Suppressor macrophage treated with lipopolysaccharide for 4 hours (primary cell): ENCODE data around the gene TPRN.
"Not testable (repeated sequence)": the region's sequence is repeated elsewhere in the genome, so short reads cannot be mapped to it uniquely, and the experiment has no call there.

ENCODE experiments used
- DNase-seq: peaks from one replicate; pipeline ENCODE4 v3.0.0-alpha.2; 2020

The TPRN gene, protein sequence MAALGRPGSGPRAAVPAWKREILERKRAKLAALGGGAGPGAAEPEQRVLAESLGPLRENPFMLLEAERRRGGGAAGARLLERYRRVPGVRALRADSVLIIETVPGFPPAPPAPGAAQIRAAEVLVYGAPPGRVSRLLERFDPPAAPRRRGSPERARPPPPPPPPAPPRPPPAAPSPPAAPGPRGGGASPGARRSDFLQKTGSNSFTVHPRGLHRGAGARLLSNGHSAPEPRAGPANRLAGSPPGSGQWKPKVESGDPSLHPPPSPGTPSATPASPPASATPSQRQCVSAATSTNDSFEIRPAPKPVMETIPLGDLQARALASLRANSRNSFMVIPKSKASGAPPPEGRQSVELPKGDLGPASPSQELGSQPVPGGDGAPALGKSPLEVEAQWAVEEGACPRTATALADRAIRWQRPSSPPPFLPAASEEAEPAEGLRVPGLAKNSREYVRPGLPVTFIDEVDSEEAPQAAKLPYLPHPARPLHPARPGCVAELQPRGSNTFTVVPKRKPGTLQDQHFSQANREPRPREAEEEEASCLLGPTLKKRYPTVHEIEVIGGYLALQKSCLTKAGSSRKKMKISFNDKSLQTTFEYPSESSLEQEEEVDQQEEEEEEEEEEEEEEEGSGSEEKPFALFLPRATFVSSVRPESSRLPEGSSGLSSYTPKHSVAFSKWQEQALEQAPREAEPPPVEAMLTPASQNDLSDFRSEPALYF

DNA sequence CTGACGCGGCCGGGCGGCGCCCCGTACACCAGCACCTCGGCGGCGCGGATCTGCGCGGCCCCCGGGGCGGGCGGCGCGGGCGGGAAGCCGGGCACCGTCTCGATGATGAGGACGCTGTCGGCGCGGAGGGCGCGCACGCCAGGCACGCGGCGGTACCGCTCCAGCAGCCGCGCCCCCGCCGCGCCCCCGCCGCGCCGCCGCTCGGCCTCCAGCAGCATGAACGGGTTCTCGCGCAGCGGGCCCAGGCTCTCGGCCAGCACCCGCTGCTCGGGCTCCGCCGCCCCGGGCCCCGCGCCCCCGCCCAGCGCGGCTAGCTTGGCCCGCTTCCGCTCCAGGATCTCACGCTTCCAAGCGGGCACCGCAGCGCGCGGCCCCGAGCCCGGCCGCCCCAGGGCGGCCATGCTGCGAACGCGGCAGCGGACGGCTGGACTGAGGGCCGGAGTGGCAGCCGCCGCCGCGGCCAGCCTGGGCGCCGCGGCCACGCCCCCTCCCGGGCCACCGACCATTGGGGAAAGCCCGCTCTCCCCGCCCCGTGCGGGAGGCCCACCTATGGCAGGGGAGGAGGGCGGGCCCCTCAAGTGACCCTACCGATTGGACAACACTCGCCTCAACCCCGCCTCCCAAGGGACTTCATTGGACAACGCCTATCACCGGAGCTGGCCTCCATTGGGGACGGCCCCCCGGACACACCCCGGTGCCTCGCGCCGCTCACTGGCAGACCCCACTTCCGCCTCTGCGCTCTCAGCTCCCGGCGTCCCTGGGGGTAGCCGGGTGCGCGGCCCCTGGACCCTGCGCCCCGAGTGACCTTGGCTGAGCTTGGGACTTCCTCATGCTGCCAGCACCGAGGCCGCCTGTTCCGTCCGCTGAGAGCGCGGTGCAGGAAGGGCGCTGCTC lies at the start of gene TPRN:
TPRN (minus strand) TSS at position 431 of the 894 bp plus-strand sequence; CDS start at position 401, 30 bp downstream.
- DNase-seq, result peak; percentile 100

DNA sequence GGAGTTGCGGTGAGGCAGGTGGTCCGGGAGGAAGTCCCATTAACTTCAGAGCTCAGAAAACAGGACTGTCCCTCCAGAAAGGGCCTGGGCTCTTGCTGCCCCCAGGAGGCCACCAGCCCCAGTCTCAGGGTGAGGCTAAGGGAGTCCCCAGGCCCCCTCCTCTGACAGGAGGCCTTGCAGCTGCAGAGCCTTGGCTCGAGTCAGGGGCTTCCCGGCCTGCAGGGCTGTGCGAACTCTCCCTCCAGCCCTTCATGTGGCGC lies 47.3 kb upstream of the TPRN start:
- no peak for DNase-seq

DNA sequence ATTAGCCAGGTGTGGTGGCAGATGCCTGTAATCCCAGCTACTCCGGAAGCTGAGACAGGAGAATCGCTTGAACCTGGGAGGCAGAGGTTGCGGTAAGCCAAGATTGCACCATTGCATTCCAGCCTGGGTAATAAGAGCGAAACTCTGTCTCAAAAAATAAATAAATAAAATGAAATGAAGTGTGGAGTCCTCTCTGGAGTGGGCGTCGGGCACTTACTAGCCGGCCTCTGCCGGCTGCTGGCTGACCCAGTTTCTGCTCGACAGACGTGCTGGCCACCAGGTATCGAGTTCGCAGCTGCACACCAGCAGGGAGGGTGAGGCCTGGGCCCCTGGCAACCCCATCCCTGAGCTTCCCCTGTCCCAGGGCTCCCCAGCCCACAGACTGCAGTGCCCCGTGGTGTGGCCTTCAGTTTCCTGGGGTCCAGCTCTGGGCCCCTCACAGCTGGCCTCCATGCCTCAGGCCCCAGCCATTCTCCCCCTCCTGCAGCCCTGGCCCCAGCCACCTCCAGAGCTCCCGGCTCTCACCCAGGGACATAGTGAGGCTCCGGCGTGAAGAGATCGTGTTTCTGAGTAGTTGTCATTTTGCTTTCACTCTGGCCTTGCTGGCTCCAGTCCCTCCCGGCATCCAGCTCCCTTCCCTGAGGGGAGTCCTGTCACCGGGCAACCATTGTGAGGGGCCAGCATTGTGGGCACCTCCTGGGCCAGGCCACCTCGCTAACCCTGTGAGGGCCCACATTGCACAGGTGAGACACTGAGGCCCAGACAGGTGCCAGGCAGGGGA lies 46.8 kb upstream of the TPRN start:
- no peak for DNase-seq

DNA sequence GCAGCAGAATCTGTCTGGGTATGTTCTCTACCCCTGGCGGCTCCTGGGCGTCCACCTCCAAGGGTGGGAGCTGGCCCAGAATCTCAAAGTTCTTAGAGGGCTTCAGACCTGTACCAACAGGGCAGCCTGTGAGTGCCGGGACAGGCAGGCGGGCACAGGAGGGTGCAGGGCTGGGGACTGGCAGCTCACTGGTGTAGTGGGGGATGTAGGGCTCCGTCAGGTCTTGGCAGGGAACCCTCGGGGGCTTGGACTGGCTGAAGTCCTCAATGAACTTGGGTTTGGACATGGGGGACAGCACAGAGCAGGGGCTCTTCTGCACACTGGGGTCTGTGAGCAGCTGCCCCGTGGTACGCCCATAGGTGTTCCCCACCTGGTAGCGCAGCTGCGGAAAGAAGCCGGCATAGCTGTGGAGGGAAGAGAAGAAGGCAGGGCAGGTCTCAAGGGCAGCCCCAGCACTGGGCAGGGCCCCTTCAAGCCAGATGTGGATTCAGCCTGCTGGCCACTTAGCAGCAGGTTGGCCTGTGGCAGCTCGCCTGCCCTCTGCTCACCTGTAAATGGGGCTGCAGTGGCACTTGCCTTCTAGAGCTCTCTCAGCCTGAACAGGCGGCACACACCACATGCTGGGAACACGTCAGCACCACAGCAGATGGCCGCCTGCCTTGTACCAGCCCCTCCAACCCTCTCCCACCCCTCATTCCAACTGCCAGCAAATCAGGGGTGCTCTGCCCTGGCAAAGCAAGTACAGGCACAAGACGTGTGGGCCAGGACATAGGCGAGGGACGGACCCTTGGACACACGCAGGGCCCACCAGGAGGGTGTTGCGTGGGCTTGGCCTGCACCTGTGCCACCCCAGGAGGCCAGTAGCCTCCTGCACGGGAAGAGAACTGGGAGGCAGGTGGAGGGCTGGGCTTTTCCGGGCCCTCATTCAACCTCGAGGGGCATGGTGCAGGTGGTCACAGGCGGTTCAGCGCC lies 45.2 kb upstream of the TPRN start:
- DNase-seq, result no peak

DNA sequence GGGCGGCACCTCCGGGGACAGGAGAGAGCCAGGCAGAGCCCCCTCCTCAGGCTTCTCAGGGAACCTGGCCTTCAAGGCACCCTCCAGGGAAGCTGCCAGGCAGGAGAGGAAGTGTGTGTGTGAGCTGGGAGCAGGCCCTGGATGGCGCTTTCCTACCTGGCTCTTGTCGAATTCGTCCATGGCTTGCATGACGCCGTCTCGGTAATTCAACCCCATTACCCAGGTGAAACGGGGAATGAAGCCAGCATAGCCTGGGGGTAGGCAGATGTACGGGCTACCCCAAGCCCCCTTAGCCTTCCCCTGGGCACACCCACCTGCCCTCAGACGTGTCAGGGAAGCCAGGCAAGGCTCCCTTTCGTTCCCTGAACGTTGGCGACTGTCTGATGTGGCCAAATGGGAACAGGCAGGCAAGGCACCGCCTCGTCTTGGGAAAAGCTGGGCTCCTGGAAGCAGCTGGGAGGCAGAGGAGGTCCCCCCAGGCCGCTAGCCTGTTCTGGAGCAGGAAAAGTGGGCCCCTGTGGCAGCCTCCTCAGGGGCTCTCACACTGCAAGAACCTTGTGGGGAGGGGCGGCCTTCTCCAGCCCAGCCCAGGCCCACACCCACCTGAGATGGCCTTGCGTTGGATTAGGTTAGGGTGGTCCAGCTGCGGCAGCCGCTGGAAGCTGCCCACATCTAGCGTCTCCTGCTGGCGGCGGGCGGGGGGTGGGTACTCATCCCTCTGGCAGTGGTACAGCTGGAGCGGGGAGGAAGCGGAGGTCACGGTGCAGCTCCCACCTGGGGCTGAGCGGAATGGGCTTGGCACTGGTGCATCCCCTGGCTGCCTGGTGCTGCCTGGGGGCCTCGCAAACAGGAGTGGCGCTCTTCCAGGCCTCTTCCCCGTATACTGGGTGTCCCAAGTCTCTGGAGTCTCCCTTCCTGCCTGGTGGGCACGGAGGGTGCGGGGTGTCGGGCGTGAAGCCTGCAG lies 44.2 kb upstream of the TPRN start:
- DNase-seq, result no peak

DNA sequence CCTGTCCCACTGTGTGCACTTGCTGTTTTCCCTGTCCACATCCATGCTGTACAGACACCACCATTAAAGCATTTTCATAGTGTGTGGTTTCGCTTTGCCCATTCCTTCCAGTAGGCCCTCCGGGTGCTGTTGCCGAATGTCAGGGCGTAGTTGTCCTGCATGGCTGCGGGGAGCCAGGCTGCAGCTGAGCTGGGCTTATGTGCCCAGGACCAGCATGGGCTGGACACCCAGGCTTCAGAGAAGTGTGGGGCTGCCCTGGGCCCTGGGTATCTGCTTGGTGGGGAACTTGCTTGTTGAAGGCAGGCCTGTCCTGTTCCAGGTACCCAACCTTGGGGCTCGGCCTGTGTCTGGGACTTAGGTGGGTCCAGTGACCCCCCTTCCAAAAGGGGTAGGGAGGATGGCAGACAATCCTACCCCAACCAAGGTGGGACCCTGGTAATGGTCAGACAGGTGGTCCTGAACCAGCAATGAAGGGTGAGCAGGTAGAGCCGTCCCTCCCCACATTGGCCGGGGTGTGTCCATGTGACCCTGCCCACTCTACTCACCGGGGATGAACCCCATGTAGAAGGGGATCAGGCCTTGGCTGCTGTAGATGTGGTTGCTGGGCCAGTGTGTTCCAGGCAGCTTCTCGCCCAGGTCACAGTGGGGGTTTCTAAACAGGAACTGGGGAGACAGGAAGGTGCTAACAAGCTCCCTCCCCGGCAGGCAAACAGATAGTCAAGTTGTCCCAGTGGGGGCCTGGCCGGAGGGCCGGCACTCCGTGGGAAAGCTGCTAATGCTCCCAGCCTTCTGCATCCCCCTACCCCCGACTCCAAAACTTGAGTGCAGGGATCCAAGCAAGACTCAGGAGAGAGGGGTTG lies 43.3 kb upstream of the TPRN start:
- no peak for DNase-seq

DNA sequence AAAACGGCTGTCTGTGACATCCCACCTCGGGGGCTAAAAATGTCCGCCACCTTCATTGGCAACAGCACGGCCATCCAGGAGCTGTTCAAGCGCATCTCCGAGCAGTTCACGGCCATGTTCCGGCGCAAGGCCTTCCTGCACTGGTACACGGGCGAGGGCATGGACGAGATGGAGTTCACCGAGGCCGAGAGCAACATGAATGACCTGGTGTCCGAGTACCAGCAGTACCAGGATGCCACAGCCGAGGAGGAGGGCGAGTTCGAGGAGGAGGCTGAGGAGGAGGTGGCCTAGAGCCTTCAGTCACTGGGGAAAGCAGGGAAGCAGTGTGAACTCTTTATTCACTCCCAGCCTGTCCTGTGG lies 42.7 kb upstream of the TPRN start:
- not testable (repeated sequence) for DNase-seq

DNA sequence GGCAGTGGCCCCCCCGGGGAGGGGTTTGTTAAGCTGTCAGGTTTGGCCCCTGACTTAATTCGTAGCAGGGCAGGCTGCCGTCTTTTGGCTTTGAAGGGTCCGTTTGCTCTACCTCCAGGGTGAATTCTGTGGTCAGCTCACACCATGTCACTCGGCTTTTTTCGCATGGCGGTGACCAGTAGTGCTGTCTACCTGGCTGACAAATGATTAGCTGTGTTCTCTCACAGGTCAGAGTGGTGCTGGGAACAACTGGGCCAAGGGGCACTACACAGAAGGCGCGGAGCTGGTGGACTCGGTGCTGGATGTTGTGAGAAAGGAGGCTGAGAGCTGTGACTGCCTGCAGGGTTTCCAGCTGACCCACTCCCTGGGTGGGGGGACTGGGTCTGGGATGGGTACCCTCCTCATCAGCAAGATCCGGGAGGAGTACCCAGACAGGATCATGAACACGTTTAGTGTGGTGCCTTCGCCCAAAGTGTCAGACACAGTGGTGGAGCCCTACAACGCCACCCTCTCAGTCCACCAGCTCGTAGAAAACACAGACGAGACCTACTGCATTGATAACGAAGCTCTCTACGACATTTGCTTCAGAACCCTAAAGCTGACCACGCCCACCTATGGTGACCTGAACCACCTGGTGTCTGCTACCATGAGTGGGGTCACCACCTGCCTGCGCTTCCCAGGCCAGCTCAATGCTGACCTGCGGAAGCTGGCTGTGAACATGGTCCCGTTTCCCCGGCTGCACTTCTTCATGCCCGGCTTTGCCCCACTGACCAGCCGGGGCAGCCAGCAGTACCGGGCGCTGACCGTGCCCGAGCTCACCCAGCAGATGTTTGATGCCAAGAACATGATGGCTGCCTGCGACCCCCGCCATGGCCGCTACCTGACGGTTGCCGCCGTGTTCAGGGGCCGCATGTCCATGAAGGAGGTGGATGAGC lies 42.0 kb upstream of the TPRN start:
- no peak for DNase-seq

DNA sequence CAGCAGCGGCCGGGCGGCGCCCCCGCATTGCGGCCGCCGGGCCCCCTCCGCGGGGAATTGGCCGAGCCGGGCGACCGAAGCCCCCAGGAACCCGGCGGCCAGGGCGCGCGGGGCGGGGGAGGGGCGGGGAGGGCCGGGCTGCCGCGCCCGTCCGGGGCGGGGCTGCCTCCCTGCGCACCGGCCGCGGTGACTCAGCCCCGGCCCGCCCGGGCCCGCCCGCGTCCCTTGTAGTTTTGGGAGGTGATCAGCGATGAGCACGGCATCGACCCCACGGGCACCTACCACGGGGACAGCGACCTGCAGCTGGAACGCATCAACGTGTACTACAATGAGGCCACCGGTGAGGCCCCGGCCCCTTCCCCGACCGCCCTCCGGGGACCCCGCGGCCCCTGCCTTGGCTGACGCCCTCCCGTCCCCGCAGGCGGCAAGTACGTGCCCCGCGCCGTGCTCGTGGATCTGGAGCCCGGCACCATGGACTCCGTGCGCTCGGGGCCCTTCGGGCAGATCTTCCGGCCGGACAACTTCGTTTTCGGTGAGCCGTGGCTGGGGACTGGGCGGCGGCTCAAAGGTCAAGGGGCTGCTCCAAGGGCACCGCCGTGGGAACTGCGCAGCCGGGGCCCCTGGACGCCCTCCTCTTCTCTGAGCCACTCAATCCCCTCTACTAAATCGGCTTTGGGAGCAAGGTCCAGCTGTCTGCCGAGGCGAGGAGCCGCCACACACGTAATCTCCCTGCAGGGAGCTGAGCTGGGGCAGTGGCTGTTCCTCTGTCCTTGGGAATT lies 41.1 kb upstream of the TPRN start:
- DNase-seq, result peak; percentile 79

DNA sequence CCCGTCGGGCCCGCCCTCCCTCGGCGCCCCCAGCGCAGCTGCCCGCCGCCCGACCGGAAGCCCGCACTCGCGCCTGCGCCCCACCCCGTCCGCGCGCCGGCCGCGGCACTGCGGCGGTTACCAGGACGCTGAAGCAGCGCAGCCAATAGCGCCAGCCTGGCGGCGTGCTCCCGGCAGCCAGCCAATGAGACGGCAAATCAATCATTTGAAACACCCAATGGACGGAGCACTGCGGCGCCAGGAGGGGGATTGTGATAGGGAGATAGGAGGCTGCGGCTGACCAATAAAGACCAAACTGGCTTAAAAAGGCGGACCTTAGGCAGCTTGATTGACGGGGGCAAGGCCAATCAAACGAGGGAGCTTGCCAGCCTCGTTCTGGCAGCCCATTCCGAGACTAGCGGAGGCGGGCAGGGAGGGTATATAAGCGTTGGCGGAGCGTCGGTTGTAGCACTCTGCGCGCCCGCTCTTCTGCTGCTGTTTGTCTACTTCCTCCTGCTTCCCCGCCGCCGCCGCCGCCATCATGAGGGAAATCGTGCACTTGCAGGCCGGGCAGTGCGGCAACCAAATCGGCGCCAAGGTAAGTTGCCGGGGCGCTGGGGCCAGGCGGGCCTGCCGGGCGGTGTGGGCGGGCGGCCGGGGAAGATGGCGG lies 40.4 kb upstream of the TPRN start, which contains the start of gene TUBB4B:
TUBB4B (plus strand) TSS at position 447 of the 649 bp plus-strand sequence; CDS start at position 521, 74 bp downstream.
- DNase-seq, result peak; percentile 100

DNA sequence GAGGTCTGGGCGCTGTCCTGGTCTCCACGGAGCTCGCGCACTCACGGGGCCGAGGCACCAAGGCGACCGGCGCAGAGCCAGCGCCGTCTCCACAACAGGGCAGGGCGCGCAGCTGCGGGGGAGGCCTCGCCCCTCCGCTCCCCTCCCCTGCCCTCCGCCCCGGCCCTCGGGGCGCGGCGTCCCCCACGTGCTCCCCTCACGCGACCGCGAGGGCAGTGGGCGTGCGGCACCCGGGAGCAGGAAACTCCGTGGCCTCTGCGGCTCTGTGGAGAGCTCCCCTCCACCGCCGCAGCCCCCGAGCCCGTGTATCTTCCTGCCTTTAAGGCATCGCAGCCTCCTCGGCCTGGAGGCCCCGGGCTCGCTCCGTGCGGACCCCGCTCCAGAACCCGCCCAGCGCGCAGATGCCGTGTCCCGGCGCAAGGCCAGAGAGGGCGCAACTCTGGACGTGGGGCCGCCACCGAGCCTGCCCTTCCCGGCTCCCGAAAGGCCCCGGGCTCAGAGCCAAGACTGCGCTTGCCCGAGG lies 39.8 kb upstream of the TPRN start:
- peak; percentile 75 for DNase-seq

DNA sequence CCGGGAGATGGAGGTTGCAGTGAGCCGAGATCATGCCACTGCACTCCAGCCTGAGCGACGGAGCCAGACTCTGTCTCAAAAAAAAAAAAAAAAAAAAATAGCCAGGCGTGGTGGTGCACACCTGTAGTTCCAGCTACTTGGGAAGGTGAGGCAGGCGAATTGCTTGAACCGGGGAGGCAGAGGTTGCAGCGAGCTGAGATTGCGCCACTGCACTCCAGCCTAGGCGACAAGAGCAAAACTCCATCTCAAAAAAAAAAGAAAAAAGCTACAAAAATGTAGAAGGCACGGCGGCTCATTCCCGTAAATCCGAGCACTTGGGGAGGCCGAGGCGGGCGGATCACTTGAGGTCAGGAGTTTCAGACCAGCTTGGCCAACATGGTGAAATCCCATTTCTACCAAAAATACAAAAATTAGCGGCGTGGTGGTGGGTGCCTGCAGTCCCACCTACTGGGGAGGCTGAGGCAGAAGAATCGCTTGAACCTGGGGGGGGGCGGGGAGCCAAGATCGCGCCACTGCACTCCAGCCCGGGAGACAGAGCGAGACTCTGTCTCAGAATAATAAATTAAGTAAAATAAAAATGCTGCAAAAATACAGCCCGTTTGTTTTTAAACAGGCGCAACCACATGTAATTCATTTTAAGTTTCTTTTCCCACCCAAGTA lies 39.1 kb upstream of the TPRN start:
- DNase-seq, result not testable (repeated sequence)

DNA sequence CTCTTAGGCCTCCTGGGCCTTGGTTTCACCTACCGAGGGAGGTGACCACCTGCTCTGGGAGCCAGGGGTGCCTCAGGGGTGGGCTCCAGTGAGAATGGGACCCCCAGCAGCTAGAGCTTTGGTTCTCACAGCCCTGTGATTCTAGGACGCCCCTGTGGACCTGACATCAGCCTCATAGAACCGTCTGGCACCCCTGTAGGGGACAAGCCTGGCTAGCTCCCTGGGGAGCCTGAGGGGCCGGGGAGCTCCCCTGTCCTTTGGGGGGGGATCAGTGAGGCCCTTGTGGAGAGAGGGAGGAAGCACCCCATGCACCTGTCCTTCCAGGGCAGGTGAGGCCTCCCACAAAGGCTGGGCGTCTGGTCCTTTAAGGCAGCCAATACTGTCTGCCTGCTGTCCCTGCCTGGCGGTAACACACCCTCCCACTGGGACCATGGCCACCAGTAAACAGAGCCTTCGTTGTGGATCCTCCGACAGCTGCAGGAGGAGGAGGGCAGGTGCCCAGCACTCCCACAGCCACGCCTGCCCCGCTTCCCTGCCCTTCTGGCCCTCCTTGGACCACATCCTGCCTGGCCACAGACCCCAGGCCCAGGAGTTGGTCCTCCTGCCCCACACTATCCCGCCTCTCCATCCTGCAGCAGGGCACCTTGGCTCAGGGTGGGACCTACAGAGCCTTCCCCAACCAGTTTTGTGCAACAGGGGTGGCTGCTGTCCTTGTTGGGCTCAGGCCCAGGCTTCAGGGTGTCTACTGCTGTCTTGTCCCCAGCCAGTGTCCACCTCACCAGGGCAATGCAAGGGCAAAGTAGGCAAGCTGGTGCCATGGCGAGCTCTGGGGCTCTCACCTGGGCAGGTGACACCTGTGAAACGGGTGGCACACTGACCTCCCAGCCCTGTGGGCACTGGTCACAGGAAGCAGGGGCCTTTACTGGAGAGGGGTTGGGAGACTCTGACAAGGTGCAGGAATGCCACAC lies 37.5 kb upstream of the TPRN start:
- DNase-seq, result no peak

DNA sequence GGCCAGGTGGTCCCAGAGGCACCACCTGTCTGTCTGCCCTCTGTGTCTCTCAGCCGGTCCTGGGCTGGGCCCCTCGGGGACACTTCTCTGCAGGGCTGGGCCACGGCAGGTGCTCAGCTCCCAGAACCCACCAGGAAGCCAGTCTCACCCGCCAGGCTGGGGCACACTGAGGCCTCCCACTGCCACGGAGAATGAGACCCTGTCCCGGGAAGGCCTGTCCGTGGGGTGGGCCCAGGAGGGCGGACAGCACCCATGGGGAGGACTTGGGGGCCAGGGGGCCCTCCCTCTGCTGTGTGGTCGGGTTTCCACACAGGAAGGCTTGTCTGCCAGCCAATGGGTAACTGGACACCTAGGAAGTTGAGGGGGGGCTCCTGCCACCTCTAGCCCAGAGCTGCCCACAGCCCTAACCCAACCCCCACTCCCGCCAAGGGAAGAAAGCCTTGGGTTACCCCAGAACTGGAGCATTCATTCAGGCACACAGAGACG lies 36.4 kb upstream of the TPRN start:
- no peak for DNase-seq
